ENCODE results near the gene ASPG.
A peak's percentile ranks its signal among the peaks of the same experiment; 100 is the strongest.

The ASPG gene

DNA sequence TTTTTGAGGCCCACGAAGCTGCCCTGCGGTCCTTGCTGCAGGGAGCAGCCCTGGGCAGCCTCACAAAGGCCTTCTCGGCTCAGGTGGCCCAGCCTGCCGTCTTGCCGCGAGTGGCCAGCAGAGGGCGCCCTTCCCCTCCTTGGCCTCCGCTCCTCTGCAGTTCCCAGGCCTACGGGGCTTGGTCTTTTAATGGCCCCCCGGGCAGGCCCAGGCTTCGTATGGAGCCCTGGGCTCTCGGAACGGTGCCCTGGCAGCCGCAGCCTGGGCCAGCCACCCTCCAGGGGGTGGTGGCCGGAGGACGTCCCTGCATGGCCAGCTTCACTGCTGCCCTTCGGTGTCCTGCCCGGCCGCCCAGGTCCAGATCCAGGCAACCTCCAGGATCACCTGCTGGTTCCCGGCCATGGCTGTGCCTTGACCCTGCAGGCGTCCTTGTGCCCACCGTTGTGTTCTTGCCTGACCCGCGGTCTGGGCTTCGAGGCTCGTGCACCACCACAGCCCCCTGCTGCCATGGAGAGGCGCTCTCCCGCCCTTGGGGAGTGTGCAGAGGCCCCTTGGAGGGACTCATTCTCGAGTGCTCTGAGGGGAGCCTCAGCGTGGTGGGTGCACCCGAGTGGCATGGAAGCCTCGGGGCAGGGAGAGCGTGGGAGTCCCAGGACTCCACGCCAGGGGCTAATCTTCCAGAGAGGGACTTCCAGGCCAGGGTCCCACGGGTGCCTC is 9.4 kb downstream of the ASPG start:
- peak; percentile 67 for DNase-seq

DNA sequence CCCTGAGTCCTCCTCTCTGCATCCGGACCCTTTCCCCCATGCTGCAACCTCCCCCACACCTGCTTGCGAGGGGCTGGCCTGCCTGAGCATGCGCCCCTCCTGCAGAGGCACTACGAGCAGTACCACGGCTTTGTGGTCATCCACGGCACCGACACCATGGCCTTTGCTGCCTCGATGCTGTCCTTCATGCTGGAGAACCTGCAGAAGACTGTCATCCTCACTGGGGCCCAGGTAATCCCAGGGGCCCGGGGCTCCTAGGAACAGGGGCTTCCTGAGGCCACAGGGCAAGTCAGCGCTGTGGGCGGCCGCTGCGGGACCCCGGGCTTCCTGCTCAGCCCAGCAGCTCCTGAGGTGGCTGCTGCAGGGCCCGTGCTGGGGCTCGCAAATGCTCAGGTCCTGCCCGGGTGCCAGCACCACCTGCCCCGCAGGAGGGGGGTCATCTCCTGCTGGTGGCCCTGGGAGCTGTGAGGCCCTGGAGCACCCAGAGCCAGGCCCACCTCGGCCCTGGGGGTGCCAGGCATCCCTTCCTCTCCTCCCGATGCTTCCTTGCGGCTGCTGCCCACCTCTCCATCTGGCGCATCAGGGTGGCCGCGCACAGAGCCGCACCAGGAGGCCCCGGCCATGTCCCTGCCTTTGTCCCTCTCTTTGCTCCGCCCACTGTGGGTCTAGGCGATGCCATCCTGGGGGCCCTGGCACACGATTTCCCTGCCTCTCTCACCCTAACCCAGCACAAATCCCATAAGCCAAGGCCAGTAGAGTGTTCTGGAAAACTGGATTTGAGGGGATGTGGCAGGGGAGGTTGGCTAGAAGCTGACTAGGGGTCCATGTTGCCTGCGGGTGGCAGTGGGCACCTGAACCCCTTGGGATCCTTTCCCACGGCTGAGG is 10.2 kb downstream of the ASPG start:
- DNase-seq = no peak

DNA sequence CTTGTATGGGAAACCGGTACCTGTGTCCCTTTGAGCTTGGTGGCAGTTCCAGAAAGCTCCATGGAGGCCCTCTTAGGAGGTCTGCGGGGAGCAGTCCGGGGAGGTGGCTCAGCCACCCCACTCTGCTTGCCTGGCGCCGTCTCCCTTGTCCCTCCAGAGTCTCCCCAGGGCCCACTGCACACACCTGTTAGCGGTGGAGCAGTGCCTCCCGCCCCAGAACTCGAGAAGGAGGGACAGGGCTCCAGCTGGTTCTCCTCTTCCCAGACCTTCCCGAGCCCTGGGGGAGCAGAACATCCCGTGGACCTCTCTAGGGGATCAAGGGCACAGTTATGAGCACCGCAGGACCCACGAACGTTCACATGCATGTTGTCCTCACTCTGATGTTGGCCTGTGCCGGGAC is 10.8 kb downstream of the ASPG start:
- DNase-seq = no peak

DNA sequence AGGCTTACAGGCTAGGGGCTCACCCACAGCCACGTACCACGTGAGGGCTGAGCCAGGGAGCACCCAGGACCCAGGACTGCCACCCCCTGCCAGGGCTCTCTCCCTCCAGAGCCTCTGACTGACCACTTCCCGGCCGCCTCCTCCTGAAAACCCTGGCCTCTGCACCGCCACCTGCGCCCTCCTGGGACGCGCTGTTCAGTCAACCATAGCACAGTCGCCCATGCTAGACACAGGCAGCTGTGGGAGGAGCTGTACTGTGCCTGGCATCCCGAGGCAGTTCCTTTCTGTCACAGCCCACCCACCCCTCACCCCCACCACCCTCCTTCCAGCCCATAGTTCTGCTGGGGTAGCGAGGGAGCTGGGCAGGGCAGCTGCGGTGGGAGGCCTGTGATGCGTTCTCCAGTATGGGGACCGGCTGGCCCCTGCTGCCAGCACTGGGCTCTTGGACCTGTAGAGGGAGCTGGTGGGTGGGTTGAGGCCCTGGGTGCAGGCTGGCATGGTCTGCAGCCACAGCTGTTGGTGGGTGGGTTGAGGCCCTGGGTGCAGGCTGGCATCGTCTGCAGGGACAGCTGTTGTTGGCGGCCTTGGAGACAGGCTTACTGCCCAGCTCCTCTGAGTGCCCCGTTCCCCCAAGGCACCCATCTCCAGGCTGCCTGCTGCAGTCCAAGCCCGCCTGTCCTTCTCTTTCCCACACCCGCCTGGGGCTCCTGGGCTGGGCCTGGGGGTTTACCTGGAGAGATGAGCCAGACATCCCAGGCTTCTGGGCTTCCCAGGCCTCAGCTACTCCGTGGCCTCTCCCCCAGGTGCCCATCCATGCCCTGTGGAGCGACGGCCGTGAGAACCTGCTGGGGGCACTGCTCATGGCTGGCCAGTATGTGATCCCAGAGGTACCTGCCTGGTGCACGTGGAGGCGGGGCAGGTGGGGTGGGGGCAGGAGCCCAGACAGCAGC is 11.5 kb downstream of the ASPG start:
- no peak for DNase-seq

DNA sequence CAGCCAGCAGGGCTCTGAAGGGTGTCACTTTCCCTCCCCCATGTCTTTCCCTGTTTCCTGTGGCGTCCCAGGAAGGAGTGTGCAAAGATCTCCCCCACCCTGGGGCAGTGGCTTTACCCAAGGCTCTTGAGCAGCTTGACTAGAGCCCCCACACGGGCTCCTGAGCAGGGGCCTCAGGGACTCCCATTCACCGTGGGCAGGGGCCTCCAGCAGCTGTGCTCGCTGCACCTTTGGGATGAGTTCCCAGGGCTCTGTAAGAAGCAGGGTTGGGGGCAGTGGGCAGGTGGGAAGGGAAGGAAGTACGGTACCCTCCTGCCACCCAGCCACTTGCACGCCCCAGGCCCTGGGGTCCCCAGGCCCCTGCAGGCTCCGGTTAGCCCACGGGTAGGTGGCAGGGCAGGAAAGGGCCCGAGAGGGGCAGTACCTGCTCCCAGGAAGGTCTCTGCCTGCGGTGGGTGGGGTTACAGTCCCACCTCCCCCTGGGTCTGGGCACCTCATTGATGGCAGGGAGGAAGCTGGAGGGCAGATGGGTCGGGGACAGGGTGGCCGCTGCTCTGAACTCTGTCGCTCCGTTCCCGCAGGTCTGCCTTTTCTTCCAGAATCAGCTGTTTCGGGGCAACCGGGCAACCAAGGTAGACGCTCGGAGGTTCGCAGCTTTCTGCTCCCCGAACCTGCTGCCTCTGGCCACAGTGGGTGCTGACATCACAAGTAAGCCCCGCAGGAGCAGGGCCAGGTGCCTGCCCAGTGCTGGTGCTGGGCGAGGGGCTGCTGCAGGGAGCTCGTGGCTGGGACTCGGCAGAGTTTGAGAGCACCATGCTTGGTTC is 13.0 kb downstream of the ASPG start:
- no peak for DNase-seq

DNA sequence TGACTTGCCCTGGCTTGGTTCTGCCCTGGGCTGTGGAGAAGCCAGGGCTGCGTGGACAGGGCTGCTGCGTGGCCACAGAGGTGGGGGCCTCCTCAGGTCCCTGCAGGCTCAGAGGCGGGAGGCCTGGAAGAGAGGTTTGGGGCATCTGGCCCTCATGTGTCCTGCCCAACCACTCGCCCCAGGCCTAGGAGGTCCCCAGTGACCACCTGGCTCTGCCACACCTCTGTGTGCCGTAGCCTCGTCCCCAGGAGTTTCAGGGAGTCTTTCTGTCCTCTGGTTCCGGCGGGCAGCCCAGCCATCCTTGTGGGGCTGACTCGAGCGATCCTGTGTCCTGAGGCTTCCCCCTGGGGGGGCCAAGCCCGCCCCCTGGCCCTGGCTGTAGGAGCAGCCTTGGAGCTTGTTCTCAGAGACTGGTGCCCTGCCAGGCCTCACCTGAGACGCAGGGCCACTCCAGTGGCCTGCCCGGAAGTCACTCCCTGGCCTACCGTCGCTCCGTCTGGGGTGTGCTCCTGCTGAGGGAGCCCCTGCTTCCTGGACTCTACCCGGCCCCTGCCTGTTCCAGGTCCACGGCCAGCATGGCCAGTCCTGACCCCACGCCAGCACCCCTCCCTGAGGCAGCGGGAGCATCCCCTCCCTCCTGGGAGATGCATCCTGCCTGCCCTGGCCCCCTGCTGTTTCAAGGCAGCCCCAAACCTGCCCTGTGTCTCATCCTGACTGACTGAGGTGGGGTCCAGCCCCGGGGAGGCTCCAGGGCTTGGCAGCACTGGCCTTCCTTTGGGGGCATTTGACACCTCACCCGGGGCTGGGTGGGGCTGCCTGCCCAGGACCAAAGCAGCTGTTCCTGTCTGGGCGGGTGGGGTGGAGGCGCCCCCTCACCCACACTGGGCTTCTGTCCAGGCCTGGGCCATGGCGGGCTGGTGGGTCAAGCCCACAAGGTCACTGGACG is 13.9 kb downstream of the ASPG start:
- no peak for DNase-seq

DNA sequence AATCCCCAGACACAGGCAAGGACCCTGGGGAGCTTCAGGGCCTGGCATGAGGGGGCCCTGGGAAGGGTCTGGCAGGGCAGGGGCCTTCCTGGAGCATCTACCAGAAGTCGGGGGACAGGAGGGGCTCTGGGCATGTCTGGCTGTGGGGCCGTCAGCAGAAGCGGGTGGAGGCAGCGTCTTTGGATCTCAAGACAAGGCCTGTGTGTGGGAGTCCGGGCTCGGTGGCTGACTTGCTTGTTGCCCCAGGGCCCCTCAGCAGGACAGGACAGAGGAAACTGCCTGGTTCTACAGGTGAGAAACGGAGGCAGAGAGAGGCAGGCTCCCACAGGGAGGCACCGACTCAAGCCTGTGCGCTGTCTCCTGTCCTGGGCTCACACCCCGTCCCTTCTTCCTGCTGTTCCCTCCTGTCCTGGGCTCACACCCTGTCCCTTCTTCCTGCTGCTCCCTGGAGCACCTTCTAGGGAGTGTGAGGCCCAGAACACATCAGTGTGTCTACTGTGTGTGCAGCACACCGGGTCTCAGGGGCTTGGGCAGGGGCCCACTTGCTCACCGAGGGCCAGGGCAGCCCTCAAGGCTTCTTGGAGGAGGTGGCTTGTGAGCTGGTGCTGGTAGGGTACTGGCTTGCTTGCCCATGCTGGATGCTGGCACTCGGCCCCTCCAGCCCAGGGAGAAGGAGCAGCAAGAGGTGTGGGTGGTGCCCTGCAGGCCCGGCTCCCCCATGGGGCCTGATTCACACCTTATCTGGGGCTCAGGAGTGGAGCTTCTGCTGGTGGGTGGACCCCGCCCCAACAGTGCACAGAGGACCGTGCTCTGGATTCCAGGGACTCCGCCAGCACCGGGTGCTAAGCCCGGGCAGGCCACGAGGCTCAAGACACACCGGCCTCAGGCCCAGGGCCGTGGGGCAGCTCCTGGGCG is 14.9 kb downstream of the ASPG start:
- DNase-seq = no peak

DNA sequence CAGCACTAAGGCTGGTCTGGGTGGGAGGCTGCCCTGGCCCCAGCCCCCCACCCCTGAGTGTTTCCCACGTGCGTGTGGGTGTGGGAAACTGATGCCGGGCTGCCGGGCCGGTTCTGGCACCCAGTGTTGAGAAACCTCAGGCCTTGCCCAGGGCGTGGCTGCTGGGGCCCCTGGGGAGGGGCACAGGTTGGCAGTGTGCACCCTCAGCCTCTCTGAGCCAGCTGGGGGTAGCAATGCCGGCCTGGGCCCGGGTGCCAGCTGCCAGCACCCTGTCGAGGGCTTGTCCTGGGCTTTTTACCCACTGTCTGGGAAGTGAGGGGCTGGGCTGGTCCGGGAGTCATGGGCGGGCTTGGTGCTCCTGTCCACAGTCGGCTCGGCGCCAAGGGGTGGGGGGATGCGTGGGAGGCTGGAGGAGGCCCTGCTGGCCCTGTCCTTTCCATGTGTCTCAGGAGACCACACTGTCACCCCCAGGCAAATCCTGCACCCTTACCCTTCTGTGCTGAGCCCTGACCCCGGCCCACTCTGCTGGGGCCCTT is 15.7 kb downstream of the ASPG start:
- no peak for DNase-seq

DNA sequence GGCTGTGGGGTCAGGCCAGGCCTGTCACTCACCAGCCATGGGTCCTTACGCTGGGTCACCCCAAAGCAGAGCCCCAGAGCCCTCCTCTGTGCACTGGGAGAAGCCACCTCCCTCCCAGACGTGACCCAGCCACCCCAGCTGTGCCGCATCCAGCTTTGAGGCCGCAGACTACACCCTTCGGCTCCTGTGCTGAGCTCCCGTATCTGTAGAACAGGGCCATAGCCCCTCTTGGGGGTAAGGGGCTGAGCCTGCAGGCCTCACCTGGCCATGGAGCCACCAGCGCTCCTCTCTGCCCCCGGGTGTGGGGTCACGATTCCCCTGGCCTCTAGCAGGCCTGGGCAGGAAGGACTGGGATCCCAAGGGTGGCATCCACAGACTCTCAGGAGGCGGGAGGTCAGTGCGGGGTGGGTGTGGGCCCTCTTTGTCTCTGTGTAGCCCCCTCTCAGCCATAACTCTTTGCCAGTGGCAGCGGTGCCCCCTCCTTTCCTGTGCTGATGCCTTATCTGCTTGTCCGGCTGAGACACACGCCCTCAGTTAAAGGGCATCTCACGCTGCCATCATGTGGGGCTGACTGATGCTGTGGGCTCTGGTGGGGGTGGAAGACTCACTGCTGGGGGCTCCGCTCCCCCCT is 16.3 kb downstream of the ASPG start:
- DNase-seq = no peak

DNA sequence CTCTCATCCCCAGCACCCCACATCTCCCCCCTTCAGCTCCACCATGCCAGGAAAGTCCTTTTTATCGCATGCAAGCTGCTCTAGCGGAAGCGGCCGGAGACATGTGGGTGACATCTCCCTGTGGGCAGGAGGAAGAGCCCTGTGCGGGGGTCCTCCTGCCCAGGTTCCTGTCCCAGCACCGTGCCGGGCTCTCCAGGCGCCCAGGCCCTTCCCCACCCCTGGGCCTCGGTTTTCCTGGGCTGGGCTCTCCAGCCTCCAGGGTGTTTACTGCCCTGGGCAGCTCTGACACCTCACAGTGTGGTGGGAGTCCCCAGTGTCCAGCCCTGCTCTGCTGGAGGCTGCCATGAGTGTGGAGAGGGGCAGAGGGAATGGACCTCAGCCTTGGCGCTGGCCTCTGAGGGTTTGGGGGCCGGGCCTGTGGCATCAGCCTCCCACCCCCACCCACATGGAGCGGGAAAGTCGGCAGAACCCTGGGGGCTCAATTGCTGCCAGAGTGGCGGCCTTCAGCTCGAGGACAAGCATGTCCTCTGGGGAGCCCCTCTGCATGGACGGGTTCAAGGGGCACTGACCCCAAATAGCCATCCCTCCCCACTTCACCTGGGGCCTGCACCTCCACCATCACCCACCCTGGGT is 16.9 kb downstream of the ASPG start:
- no peak for DNase-seq

DNA sequence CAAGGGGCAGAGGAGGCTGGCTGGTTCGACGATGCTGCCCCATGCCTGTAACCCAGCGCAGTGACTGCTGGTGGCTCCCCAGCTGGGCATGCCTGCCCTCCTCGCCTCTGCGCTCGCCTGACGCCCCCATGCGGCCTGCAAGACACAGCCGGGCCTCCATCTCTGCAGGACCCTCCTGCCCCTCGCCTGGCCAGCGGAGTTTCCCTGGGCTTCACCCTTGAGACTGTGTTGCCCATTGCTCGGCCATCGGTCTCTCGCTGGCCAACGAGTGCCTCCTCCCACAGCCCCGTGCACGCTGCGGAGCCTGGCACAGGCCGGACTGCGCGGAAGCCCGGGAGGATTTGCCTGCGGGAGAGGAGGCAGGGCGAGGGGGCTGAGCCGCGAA is 17.6 kb downstream of the ASPG start:
- no peak for DNase-seq

DNA sequence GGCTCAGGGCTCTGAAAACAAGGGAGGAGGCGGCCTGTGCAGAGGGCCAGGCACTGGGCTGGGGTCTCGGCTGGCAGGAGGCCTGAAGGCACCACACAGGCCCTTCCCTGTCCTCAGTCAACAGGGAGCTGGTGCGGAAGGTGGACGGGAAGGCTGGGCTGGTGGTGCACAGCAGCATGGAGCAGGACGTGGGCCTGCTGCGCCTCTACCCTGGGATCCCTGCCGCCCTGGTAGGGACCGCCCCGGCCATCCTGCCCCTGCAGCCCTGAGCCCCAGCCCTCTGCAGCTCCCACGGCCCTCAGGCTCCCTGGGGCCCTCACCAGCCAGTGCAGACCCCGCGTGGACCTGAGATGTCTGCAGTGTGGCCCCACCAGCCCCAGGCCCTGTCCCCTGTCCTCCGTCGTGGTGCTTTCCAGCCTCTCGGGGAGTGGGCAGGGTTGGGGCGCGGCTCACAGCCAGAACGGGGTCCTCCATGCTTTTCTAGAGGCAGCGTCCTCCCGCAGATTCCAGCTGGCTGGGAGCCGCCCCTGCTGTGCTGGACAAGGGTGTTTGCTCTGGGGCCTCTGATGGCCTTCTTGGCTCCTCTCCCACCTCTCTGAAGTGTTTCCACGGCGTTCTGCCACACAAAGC is 18.1 kb downstream of the ASPG start:
- DNase-seq = no peak

DNA sequence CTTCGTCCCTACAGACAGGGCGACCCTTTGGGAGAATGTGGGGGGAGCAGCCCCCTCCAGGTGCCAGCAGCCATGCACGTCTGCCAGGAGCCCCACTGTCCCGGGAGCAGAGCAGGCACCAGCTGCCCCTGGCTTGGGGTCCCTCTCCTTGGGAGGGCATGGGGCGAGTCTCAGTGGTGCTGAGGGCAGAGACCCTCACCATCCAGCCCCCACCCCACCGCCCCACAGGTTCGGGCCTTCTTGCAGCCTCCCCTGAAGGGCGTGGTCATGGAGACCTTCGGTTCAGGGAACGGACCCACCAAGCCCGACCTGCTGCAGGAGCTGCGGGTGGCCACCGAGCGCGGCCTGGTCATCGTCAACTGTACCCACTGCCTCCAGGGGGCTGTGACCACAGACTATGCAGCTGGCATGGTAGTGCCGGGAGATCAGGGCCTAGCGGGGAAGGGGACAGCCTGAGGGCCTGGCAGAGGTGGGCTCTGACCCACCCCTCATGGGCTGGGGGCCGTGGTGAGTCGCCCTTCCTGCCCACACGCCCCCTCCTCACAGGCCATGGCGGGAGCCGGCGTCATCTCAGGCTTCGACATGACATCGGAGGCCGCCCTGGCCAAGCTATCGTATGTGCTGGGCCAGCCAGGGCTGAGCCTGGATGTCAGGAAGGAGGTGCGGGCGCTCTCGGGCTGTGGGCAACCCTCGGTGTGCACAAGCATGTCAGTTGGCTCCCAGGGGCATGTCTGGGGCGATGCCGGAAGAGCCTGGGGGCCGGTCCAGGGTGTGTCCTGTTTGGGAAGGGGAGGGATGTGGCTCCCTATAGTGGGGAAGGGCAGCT is 18.8 kb downstream of the ASPG start:
- no peak for DNase-seq

DNA sequence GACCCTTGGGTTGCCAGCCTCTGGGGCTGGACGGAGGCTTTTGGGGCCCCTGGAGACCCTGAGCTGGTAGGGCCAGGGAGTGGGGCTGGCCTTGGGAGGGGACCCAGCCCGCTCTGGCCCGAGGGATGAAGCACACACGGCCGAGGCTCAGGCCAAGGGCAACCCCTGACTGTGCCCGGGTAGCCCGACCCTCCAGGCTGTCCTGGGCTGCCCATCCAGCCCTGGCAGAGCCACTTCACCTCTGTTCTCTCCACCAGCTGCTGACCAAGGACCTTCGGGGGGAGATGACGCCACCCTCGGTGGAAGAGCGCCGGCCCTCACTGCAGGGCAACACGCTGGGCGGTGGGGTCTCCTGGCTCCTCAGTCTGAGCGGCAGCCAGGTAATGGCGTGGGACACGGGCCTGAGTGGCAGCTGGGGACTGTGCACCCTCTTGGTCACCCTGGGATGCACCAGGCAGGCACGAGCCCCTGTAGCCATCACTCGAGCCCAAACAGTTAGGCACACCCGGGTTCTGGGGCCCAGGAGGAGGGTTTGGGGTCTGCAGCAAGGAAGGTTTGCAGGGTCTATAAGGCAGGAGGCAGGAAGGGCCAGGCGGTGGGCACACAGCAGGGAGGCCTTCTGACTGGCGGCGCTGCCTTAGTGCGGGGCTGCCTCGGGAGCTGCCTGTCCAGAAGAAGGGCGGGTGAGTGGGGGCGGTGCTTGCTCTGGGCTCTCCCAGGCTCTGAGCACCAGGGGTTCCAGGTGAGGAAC is 19.7 kb downstream of the ASPG start:
- DNase-seq = no peak

DNA sequence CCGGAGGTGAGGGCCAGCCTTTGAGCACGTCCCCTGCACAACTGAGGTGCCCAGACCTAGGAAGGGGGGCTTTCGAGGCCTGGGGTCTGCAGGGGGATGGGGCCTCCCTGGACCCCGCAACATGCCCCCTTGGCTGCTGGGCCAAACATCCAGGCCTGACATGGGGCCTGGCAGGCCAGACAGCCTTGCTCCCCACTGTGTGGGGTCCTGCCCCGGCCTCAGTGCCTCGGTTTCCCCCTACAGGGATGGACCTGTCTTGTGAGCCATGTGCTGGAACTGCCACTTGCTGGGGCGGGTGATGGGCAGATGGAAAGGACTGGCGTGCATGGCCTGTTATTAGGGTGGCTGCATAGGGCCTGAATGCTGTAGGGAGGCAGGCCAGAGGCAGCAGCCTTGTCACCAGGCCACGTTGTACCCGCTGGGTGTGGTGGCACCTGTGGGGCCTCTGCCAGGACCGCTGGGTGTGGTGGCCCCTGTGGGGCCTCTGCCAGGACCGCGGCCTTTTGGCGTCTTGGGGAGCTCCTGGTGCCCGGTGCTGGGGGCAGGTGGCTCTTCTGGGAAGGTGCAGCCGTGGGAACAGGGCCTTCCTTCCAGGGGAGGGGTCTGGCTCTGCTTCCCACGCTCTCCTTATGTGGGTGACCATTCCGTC is 20.4 kb downstream of the ASPG start:
- DNase-seq = no peak

DNA sequence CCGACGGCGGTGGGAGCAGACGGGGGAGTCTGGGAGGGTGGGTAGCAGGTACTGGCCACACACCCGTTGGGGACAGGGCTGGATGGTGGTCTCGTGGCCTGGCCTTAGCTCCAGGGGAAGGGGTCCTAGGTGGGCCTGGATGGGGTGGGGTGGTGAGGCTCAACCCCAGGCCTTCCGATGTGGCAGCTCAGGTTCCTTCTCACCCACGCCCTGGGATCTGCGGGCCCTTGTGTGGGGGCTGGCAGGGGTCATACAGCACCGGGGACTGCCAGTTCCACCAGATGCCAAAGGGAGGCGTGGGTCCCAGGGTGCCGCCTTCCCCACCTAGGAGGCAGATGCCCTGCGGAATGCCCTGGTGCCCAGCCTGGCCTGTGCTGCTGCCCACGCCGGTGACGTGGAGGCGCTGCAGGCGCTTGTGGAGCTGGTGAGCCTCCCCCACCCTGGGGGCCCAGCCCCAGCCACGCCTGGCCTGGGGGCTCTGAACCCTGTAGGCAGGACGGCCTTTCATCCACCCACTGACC is 21.0 kb downstream of the ASPG start:
- no peak for DNase-seq

Data from OCI-M1 (cell line).